K562 (cell line): Measurements from ENCODE around the gene NOLC1. TPM values are rescaled to one million over a fixed set of nuclear protein-coding genes. Genes with fewer than 3 reads are reported as not detected.

Experiments
- ATAC-seq: fragments of 200-7000 bp; cut with Tn5 transposase; 3 replicates; pipeline ENCODE4 v1.9.1; 2020; ENCODE audit warnings: moderate library complexity
- BruUV-seq: library from RNA; stranded (reverse); fragments of 400-500 nt; replicated peaks from 2 replicates; lab custom pipeline; 2021; lab: Mats Ljungman, UMichigan
- CTCF ChIA-PET: fragments of 300-600 bp; formaldehyde crosslinking; extraction: SDS; loops from one replicate; lab custom pipeline; 2021; ENCODE audit warnings: low intra/inter-chr PET ratio; lab: Yijun Ruan, JAX
- POLR2A ChIA-PET: fragments of 300-600, 350-650 bp; sonication (Branson Sonifier 250); formaldehyde crosslinking; extraction: SDS; loops from one replicate; lab custom pipeline; 2021; ENCODE audit warnings: antibody characterized with exemption, inconsistent platforms; lab: Yijun Ruan, JAX
- DNase-seq, 4 experiments: peaks; one replicate each; pipeline versions ENCODE4 v3.0.0 to v3.0.0-alpha.2; 2011 to 2018; ENCODE audit warnings: low spot score in 3 of 4, mixed read lengths in 3 of 4; ENCODE audit errors: extremely low read depth in 1 of 4
- FAIRE-seq: peaks from 2 replicates; lab custom pipeline; 2011; peaks lifted over from hg19 to GRCh38; lab: Jason Lieb, UNC
- H2AFZ ChIP-seq: 2 replicates; pipeline ENCODE4 v1.6.0; 2011; ENCODE audit warnings: low read depth, low read length, control low read depth, inconsistent platforms
- H3K27ac ChIP-seq: fragments of 200-600 bp; 3 replicates; pipeline ENCODE4 v1.8.0; 2011; ENCODE audit warnings: low read depth, mild to moderate bottlenecking, control low read depth, inconsistent platforms, low read length, moderate library complexity, mixed read lengths; ENCODE audit errors: extremely low read depth
- H3K27me3 ChIP-seq, 2 experiments: fragments of 300-600 bp in 1 of 2; 2 replicates in 1 of 2; 3 replicates in 1 of 2; pipeline versions ENCODE4 v1.6.0 to v1.8.0; 2011; ENCODE audit warnings: inconsistent platforms in 2 of 2, low read length in 2 of 2, mild to moderate bottlenecking in 1 of 2, mixed read lengths in 1 of 2, moderate library complexity in 1 of 2; ENCODE audit not compliant: control insufficient read depth in 2 of 2, insufficient read depth in 2 of 2
- H3K36me3 ChIP-seq: fragments of 300-600 bp; 3 replicates; pipeline ENCODE4 v1.8.0; 2011; ENCODE audit warnings: mild to moderate bottlenecking, low read length, inconsistent platforms; ENCODE audit not compliant: control insufficient read depth, insufficient read depth
- H3K4me1 ChIP-seq, 2 experiments: fragments of 200-600 bp in 1 of 2; replicated peaks in 1 of 2; 2 replicates in 1 of 2; 3 replicates in 1 of 2; pipeline versions ENCODE4 v1.5.1 to v1.8.0; 2011; ENCODE audit warnings: inconsistent platforms in 2 of 2, low read length in 2 of 2, mild to moderate bottlenecking in 1 of 2, mixed read lengths in 1 of 2, moderate library complexity in 1 of 2; ENCODE audit not compliant: control insufficient read depth in 2 of 2, insufficient read depth in 2 of 2
- H3K4me2 ChIP-seq: 2 replicates; pipeline ENCODE4 v1.6.1; 2011; ENCODE audit warnings: low read length, control low read depth, inconsistent platforms, mixed read lengths; ENCODE audit not compliant: insufficient read depth
- H3K4me3 ChIP-seq: fragments of 200-600 bp; sonication (generic), shearing (Covaris generic); 2 replicates; pipeline ENCODE4 v1.5.1; 2016; ENCODE audit warnings: control low read depth, inconsistent platforms
- H3K79me2 ChIP-seq: fragments of 200-600 bp; 3 replicates; pipeline ENCODE4 v1.8.0; 2011; ENCODE audit warnings: low read length, inconsistent platforms; ENCODE audit not compliant: control insufficient read depth, insufficient read depth
- H3K9ac ChIP-seq, 2 experiments: 2 replicates each; pipeline versions ENCODE4 v1.6.0 to v1.6.1; 2011; ENCODE audit warnings: low read depth in 2 of 2, low read length in 2 of 2, control low read depth in 1 of 2, inconsistent platforms in 1 of 2, mild to moderate bottlenecking in 1 of 2, mixed read lengths in 1 of 2; ENCODE audit not compliant: insufficient read depth in 1 of 2
- H3K9me1 ChIP-seq: one replicate; pipeline ENCODE4 v1.6.0; 2011; ENCODE audit warnings: inconsistent platforms, mild to moderate bottlenecking, low read length, moderate library complexity; ENCODE audit not compliant: control insufficient read depth, insufficient read depth
- H3K9me3 ChIP-seq: replicated peaks from 2 replicates; pipeline ENCODE4 v1.5.1; 2011; ENCODE audit warnings: low read depth, low read length, inconsistent platforms; ENCODE audit not compliant: control insufficient read depth, insufficient read depth
- H4K20me1 ChIP-seq: replicated peaks from 2 replicates; pipeline ENCODE4 v1.6.1; 2011; ENCODE audit warnings: low read length, inconsistent platforms, mixed read lengths; ENCODE audit not compliant: control insufficient read depth, insufficient read depth
- ETS1 ChIP-seq: conservative IDR thresholded peaks from 2 replicates; pipeline ENCODE4 v1.6.1; 2011; ENCODE audit warnings: low read depth, mild to moderate bottlenecking, low read length; ENCODE audit not compliant: control insufficient read depth
- LCOR ChIP-seq: sonication (generic); formaldehyde crosslinking; IDR thresholded peaks from 2 replicates; pipeline ENCODE4 v1.8.0; 2022; ENCODE audit warnings: mild to moderate bottlenecking, missing genetic modification reagents
- SETDB1 ChIP-seq: IDR thresholded peaks from one replicate; pipeline ENCODE4 v1.6.1; 2012; ENCODE audit warnings: low read length, control low read depth, inconsistent platforms
- SIN3A ChIP-seq, 2 experiments: fragments of 150-350 bp in 1 of 2; IDR thresholded peaks; 2 replicates each; pipeline ENCODE4 v1.6.1; 2011 to 2016; ENCODE audit warnings: borderline replicate concordance in 2 of 2, low read depth in 2 of 2, low read length in 2 of 2, mild to moderate bottlenecking in 2 of 2, moderate library complexity in 2 of 2; ENCODE audit not compliant: control insufficient read depth in 1 of 2
- WGBS: fragments of 100-300 bp; shearing (Covaris generic); methylation state at CpG from one replicate; pipeline ENCODE4 v1.1.6; 2016; ENCODE audit warnings: low coverage, mixed read lengths; ENCODE audit not compliant: insufficient coverage; ENCODE audit errors: missing lambda C conversion rate; 5-methylcytosine and 5-hydroxymethylcytosine counted together
- in situ Hi-C: fragments of 300-500 bp; cut with MboI; formaldehyde crosslinking; loops from 4 replicates; pipeline ENCODE4 v1.15.0; 2018; ENCODE audit warnings: inconsistent platforms, mixed read lengths
- intact Hi-C: fragments of 100-400 bp; cut with micrococcal nuclease; formaldehyde crosslinking; loops from 2 replicates; pipeline ENCODE4 v1.14.2; 2022
- polyA plus RNA-seq, 8 experiments: library from polyadenylated mRNA; depleted of rRNA in 4 of 8; stranded (reverse) in 5 of 8; unstranded in 3 of 8; fragments of >200 nt; fragmentation: Nextera tagmentation in 2 of 8; fragmentation: Illumina TruSeq in 1 of 8; extraction: Ambion mirVana in 2 of 8; extraction: Trizol in 1 of 8; gene quantifications; 2 replicates each; pipeline versions ENCODE4 v1.2.1 to v1.2.3, GENCODE V29; 2011 to 2014; ENCODE audit warnings: inconsistent platforms in 1 of 8, missing spikeins in 1 of 8
- total RNA-seq, 7 experiments: library from RNA; depleted of rRNA in 6 of 7; stranded (reverse); fragments of >200 nt in 6 of 7; fragmentation: Illumina TruSeq in 2 of 7; extraction: Trizol in 2 of 7; gene quantifications; 2 replicates each; pipeline versions ENCODE4 v1.2.1 to v1.2.3, GENCODE V29; 2011 to 2021; ENCODE audit warnings: low replicate concordance in 1 of 7
- TF ChIP-seq, protein P1 (sequence below): sonication (generic); formaldehyde crosslinking; IDR thresholded peaks from 2 replicates; pipeline ENCODE4 v1.5.0; 2020; ENCODE audit warnings: missing genetic modification reagents

NOLC1 gene
- total and polyA plus RNA-seq, 9 of the 15 experiments (the other 6 are each of a cell fraction or from before 2014, with no cell fraction given), result 102 to 310 (median 165) TPM

DNA sequence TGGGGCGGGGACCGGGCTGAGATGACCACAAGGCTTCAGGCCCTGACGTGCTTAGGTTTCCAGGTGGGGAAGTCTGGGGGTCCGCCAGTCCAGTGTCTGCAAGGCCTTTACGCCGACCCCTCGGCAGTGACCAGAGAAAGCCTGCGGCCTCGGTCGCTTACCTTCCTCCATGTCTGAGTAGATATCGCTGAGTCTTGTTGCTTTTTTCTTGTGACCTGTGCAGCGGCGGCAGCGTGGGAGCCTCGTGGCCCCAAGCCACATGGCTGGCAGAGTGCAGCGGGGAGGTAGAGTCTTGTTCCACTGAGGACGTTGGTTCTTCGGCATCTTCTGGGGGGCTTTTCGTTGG, 329 bp downstream of the NOLC1 start (continued):
- TF ChIP-seq, protein P1, sequence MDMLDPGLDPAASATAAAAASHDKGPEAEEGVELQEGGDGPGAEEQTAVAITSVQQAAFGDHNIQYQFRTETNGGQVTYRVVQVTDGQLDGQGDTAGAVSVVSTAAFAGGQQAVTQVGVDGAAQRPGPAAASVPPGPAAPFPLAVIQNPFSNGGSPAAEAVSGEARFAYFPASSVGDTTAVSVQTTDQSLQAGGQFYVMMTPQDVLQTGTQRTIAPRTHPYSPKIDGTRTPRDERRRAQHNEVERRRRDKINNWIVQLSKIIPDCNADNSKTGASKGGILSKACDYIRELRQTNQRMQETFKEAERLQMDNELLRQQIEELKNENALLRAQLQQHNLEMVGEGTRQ (CRISPR knock-in tag), result no peak
- TF ChIP-seq LCOR (CRISPR knock-in tag), result no peak
- TF ChIP-seq ETS1, result no peak

- intact Hi-C loops (no loop called here), in situ Hi-C loops (no loop called here)
- FAIRE-seq (no peak), DNase-seq (no peak), ATAC-seq (no peak)
- CTCF ChIA-PET, result no interaction called here
- H3K9me3 ChIP-seq, result no peaks in the 10 kb centered on the region
- peak overlapping the region; percentile 97 for H3K4me3 ChIP-seq
- peak overlapping the region; percentile 98 to 100 for H3K9ac ChIP-seq
- peaks cover 78% of the 10 kb centered on the region for H3K36me3 ChIP-seq
- POLR2A ChIA-PET, result interaction anchor here (0.6 to 9.9 kb wide), 5 partner anchors 10 to 320 kb away, joined by 3 to 92 read pairs (median 4); no protein-coding TSS in a partner anchor
- peaks cover 60% of the 10 kb centered on the region for H3K79me2 ChIP-seq
- peak overlapping the region; percentile 97 for H3K4me2 ChIP-seq
- peak overlapping the region; percentile 97 for H3K27ac ChIP-seq
- no peak overlapping the region for H2AFZ ChIP-seq
- H3K4me1 ChIP-seq, result peaks cover 10 to 20% of the 10 kb centered on the region in 2 experiments; a peak in 4 of 5 replicates
- H3K9me1 ChIP-seq, result no peaks in the 10 kb centered on the region
- H4K20me1 ChIP-seq, result peaks cover 6% of the 10 kb centered on the region
- no peaks in the 10 kb centered on the region for H3K27me3 ChIP-seq
- BruUV-seq, result no TSS peak
- 0% methylated on average over 4 of the region's 5 CpGs for WGBS
- TF ChIP-seq SIN3A (IDR thresholded peaks at IDR 0.05; ENCODE audit: borderline replicate concordance in 2 of 2, control insufficient read depth in 1 of 2, low read depth in 2 of 2, low read length in 2 of 2) (peak in 1 of 2 experiments; percentile 28; a peak in 1 of 4 replicates), SETDB1 (no peak)
Observed at GRCh38 chr10:102153093-102153620, 968 bp downstream of the NOLC1 start.
